K562 (cell line): ENCODE measurements around the gene AGPAT3. TPM values are rescaled to one million over a fixed set of nuclear protein-coding genes. Genes with fewer than 3 reads are reported as not detected.

ENCODE experiments used
- ATAC-seq: fragments of 200-7000 bp; cut with Tn5 transposase; 3 replicates; pipeline ENCODE4 v1.9.1; 2020; ENCODE audit warnings: moderate library complexity
- BruUV-seq: library from RNA; stranded (reverse); fragments of 400-500 nt; replicated peaks from 2 replicates; lab custom pipeline; 2021; lab: Mats Ljungman, UMichigan
- CTCF ChIA-PET: fragments of 300-600 bp; formaldehyde crosslinking; extraction: SDS; loops from one replicate; lab custom pipeline; 2021; ENCODE audit warnings: low intra/inter-chr PET ratio; lab: Yijun Ruan, JAX
- POLR2A ChIA-PET: fragments of 300-600, 350-650 bp; sonication (Branson Sonifier 250); formaldehyde crosslinking; extraction: SDS; loops from one replicate; lab custom pipeline; 2021; ENCODE audit warnings: antibody characterized with exemption, inconsistent platforms; lab: Yijun Ruan, JAX
- DNase-seq, 4 experiments: peaks; one replicate each; pipeline versions ENCODE4 v3.0.0 to v3.0.0-alpha.2; 2011 to 2018; ENCODE audit warnings: low spot score in 3 of 4, mixed read lengths in 3 of 4; ENCODE audit errors: extremely low read depth in 1 of 4
- FAIRE-seq: peaks from 2 replicates; lab custom pipeline; 2011; peaks lifted over from hg19 to GRCh38; lab: Jason Lieb, UNC
- H2AFZ ChIP-seq: 2 replicates; pipeline ENCODE4 v1.6.0; 2011; ENCODE audit warnings: low read depth, low read length, control low read depth, inconsistent platforms
- H3K27ac ChIP-seq: fragments of 200-600 bp; 3 replicates; pipeline ENCODE4 v1.8.0; 2011; ENCODE audit warnings: low read depth, mild to moderate bottlenecking, control low read depth, inconsistent platforms, low read length, moderate library complexity, mixed read lengths; ENCODE audit errors: extremely low read depth
- H3K27me3 ChIP-seq, 2 experiments: fragments of 300-600 bp in 1 of 2; 2 replicates in 1 of 2; 3 replicates in 1 of 2; pipeline versions ENCODE4 v1.6.0 to v1.8.0; 2011; ENCODE audit warnings: inconsistent platforms in 2 of 2, low read length in 2 of 2, mild to moderate bottlenecking in 1 of 2, mixed read lengths in 1 of 2, moderate library complexity in 1 of 2; ENCODE audit not compliant: control insufficient read depth in 2 of 2, insufficient read depth in 2 of 2
- H3K36me3 ChIP-seq: fragments of 300-600 bp; 3 replicates; pipeline ENCODE4 v1.8.0; 2011; ENCODE audit warnings: mild to moderate bottlenecking, low read length, inconsistent platforms; ENCODE audit not compliant: control insufficient read depth, insufficient read depth
- H3K4me1 ChIP-seq, 2 experiments: fragments of 200-600 bp in 1 of 2; replicated peaks in 1 of 2; 2 replicates in 1 of 2; 3 replicates in 1 of 2; pipeline versions ENCODE4 v1.5.1 to v1.8.0; 2011; ENCODE audit warnings: inconsistent platforms in 2 of 2, low read length in 2 of 2, mild to moderate bottlenecking in 1 of 2, mixed read lengths in 1 of 2, moderate library complexity in 1 of 2; ENCODE audit not compliant: control insufficient read depth in 2 of 2, insufficient read depth in 2 of 2
- H3K4me2 ChIP-seq: 2 replicates; pipeline ENCODE4 v1.6.1; 2011; ENCODE audit warnings: low read length, control low read depth, inconsistent platforms, mixed read lengths; ENCODE audit not compliant: insufficient read depth
- H3K4me3 ChIP-seq: fragments of 200-600 bp; sonication (generic), shearing (Covaris generic); 2 replicates; pipeline ENCODE4 v1.5.1; 2016; ENCODE audit warnings: control low read depth, inconsistent platforms
- H3K79me2 ChIP-seq: fragments of 200-600 bp; 3 replicates; pipeline ENCODE4 v1.8.0; 2011; ENCODE audit warnings: low read length, inconsistent platforms; ENCODE audit not compliant: control insufficient read depth, insufficient read depth
- H3K9ac ChIP-seq, 2 experiments: 2 replicates each; pipeline versions ENCODE4 v1.6.0 to v1.6.1; 2011; ENCODE audit warnings: low read depth in 2 of 2, low read length in 2 of 2, control low read depth in 1 of 2, inconsistent platforms in 1 of 2, mild to moderate bottlenecking in 1 of 2, mixed read lengths in 1 of 2; ENCODE audit not compliant: insufficient read depth in 1 of 2
- H3K9me1 ChIP-seq: one replicate; pipeline ENCODE4 v1.6.0; 2011; ENCODE audit warnings: inconsistent platforms, mild to moderate bottlenecking, low read length, moderate library complexity; ENCODE audit not compliant: control insufficient read depth, insufficient read depth
- H3K9me3 ChIP-seq: replicated peaks from 2 replicates; pipeline ENCODE4 v1.5.1; 2011; ENCODE audit warnings: low read depth, low read length, inconsistent platforms; ENCODE audit not compliant: control insufficient read depth, insufficient read depth
- H4K20me1 ChIP-seq: replicated peaks from 2 replicates; pipeline ENCODE4 v1.6.1; 2011; ENCODE audit warnings: low read length, inconsistent platforms, mixed read lengths; ENCODE audit not compliant: control insufficient read depth, insufficient read depth
- DACH1 ChIP-seq: fragments of 450-650 bp; IDR thresholded peaks from 2 replicates; pipeline ENCODE4 v1.6.1; 2018; ENCODE audit not compliant: partially characterized antibody
- NFRKB ChIP-seq: fragments of 450-650 bp; IDR thresholded peaks from 2 replicates; pipeline ENCODE4 v1.6.1; 2016; ENCODE audit warnings: low read depth
- ZBTB1 ChIP-seq: sonication (generic); formaldehyde crosslinking; IDR thresholded peaks from 2 replicates; pipeline ENCODE4 v1.8.1; 2023; ENCODE audit warnings: missing genetic modification reagents, low read depth, mild to moderate bottlenecking, borderline replicate concordance
- WGBS: fragments of 100-300 bp; shearing (Covaris generic); methylation state at CpG from one replicate; pipeline ENCODE4 v1.1.6; 2016; ENCODE audit warnings: low coverage, mixed read lengths; ENCODE audit not compliant: insufficient coverage; ENCODE audit errors: missing lambda C conversion rate; 5-methylcytosine and 5-hydroxymethylcytosine counted together
- in situ Hi-C: fragments of 300-500 bp; cut with MboI; formaldehyde crosslinking; loops from 4 replicates; pipeline ENCODE4 v1.15.0; 2018; ENCODE audit warnings: inconsistent platforms, mixed read lengths
- intact Hi-C: fragments of 100-400 bp; cut with micrococcal nuclease; formaldehyde crosslinking; loops from 2 replicates; pipeline ENCODE4 v1.14.2; 2022
- polyA plus RNA-seq, 8 experiments: library from polyadenylated mRNA; depleted of rRNA in 4 of 8; stranded (reverse) in 5 of 8; unstranded in 3 of 8; fragments of >200 nt; fragmentation: Nextera tagmentation in 2 of 8; fragmentation: Illumina TruSeq in 1 of 8; extraction: Ambion mirVana in 2 of 8; extraction: Trizol in 1 of 8; gene quantifications; 2 replicates each; pipeline versions ENCODE4 v1.2.1 to v1.2.3, GENCODE V29; 2011 to 2014; ENCODE audit warnings: inconsistent platforms in 1 of 8, missing spikeins in 1 of 8
- total RNA-seq, 7 experiments: library from RNA; depleted of rRNA in 6 of 7; stranded (reverse); fragments of >200 nt in 6 of 7; fragmentation: Illumina TruSeq in 2 of 7; extraction: Trizol in 2 of 7; gene quantifications; 2 replicates each; pipeline versions ENCODE4 v1.2.1 to v1.2.3, GENCODE V29; 2011 to 2021; ENCODE audit warnings: low replicate concordance in 1 of 7

The AGPAT3 gene
- total and polyA plus RNA-seq, 9 of the 15 experiments (the other 6 are each of a cell fraction or from before 2014, with no cell fraction given), result 1.5 to 88.4 (median 35.7) TPM

DNA sequence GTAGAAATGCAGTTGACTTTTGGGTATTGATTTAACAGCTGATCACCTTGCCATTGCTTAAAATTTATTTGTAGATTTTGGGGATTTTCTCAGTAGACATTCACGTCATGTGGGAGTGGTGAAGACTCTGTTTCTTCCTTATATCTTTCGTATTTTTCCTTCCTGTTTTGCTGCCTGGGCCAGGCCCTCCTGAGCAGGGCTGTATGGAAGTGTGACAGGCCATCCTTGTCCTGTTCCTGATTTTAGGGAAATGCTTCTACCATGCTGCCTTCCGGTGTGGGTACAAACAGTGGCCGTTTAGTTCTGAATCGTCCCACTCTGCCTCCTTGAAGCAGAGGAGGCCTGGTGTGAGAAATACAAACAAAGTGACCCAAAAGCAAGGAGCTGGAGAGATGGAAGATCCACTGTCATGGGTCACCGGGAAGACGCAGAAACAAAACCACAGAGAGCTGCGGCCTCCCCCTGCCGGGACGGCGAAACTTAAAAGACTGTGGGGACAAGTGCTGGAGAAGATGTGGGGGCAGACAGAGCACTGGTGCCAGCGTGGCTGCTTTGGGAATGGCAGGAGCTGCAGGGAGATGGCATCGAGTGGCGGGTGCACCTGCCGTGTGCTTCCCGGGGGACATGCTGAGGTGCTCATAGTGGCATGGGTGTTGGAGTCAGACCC is 7.6 kb downstream of the AGPAT3 start:
- no peaks in the 10 kb centered on the region for H3K27me3 ChIP-seq
- FAIRE-seq, result no peak
- POLR2A ChIA-PET, result interaction anchor here (0.5 to 3.2 kb wide), 6 partner anchors 11 to 1458 kb away, joined by 3 to 19 read pairs (median 4); no protein-coding TSS in a partner anchor
- H3K9ac ChIP-seq, result peak overlapping the region in 1 of 2 experiments; percentile 31; a peak in 2 of 4 replicates
- peaks cover 10 to 11% of the 10 kb centered on the region in 2 experiments; a peak in 4 of 5 replicates for H3K4me1 ChIP-seq
- no peaks in the 10 kb centered on the region for H3K9me1 ChIP-seq
- no peaks in the 10 kb centered on the region for H3K9me3 ChIP-seq
- H3K4me3 ChIP-seq, result no peak overlapping the region
- no TSS peak for BruUV-seq
- no peak overlapping the region for H2AFZ ChIP-seq
- in situ Hi-C loops, result no loop called here
- H4K20me1 ChIP-seq, result 0 out of 2 replicates have a peak, but pooled peaks cover 3% of the 10 kb centered on the region
- 92% methylated on average over 16 of the region's 16 CpGs for WGBS
- no peak for ATAC-seq
- intact Hi-C loops, result no loop called here
- no peak for DNase-seq
- peaks cover 70% of the 10 kb centered on the region for H3K36me3 ChIP-seq
- no peak overlapping the region for H3K27ac ChIP-seq
- CTCF ChIA-PET, result no interaction called here
- H3K79me2 ChIP-seq, result peaks cover 85% of the 10 kb centered on the region
- no peak for TF ChIP-seq NFRKB
- peak; percentile 37 for TF ChIP-seq DACH1
- no peak overlapping the region for H3K4me2 ChIP-seq

DNA sequence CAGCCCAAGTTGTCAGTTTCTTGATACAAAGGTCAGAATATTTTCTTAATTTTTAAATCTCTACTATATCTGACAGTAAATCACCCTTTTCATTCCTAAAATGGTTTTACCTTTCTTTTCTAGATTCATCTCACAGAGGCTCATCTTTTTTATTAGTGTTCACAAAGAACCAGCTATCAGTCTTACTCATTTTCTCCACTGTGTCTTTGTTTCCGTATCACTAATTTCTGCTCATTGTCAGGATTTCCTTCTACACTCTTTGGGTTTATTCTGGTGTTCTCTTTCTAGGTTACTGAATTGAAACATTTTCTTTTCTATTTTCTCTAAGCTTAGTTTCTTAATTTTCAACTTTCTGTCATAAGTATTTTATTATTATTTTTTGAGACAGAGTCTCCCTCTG is 8.7 kb downstream of the AGPAT3 start:
- no TSS peak for BruUV-seq
- no peak for TF ChIP-seq ZBTB1 (CRISPR knock-in tag)
- ChIA-PET POLR2A (interaction anchor here (0.6 to 3.2 kb wide), 6 partner anchors 10 to 63 kb away, joined by 3 to 19 read pairs (median 5); no protein-coding TSS in a partner anchor), CTCF (no interaction called here)
- Histone ChIP-seq H3K27me3 (no peaks in the 10 kb centered on the region), H2AFZ (no peak overlapping the region), H3K27ac (no peak overlapping the region), H3K9me1 (no peaks in the 10 kb centered on the region), H4K20me1 (0 out of 2 replicates have a peak, but pooled peaks cover 3% of the 10 kb centered on the region), H3K36me3 (peaks cover 67% of the 10 kb centered on the region), H3K9me3 (no peaks in the 10 kb centered on the region), H3K4me3 (no peak overlapping the region), H3K4me1 (peaks cover 5 to 18% of the 10 kb centered on the region in 2 experiments; a peak in 4 of 5 replicates), H3K79me2 (peaks cover 82% of the 10 kb centered on the region), H3K4me2 (no peak overlapping the region), H3K9ac (no peak overlapping the region)
- intact Hi-C loops, result no loop called here
- ATAC-seq, result no peak
- no peak for DNase-seq
- no peak for FAIRE-seq
- 92% methylated on average over 1 of the region's 1 CpG for WGBS
- in situ Hi-C loops, result no loop called here
